RPMI7951 (cell line): ENCODE measurements around the gene AKAP1. TPM values are rescaled to one million over a fixed set of nuclear protein-coding genes. Genes with fewer than 3 reads are reported as not detected.

ENCODE experiments used
- DNase-seq: peaks from one replicate; pipeline ENCODE4 v3.0.0-alpha.2; 2012; ENCODE audit warnings: low read depth
- total RNA-seq: library from RNA; depleted of rRNA; stranded (reverse); fragments of >200 nt; shearing (Covaris generic); gene quantifications from 2 replicates; pipeline ENCODE4 v1.2.3, GENCODE V29; 2014

AKAP1 gene
- total RNA-seq, 1 experiment from 2014 or later = 8.3 TPM

- peak; percentile 60 for DNase-seq
Measured at GRCh38 chr17:57130708-57131461, 45.8 kb downstream of the AKAP1 start.

DNA sequence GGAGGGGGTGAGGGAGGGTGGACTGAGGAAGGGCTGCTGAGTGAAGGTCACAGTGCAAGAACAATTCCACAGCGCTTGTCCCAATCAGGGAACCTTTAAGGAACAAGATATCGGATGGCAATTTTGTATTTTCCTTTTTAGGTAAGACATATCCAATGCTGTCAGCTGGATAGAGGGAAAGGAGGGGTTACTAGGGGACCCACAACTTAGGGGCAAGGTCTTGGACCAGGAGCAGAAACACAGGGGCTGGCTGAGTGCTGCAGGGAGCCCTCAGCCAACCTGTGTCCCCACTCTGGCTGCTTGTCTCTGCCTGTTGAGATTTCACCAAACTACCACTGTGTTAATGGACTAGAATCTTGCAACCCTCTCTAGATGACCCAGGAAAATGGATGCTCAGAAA lies 47.6 kb downstream of the AKAP1 start:
- no peak for DNase-seq

DNA sequence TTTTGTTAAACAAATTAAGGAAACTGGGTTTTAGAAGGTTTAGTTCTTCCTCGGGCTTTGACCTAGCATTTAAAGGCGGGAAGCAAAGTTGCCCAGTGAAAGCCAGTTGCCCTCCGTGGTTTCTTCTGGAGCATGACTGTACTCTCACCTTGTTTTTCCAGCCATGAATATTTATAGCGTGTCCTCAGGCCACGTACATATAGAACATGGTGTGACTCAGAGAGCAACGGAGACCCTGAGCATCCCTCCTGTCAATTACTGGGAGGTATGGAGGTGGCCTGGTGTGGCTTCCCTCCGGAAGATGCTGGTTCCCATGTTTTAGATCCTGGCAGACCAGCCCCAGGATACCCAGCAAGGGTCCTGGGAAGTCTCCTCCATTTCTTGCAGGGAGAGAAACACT lies 48.4 kb downstream of the AKAP1 start:
- peak; percentile 7 for DNase-seq

DNA sequence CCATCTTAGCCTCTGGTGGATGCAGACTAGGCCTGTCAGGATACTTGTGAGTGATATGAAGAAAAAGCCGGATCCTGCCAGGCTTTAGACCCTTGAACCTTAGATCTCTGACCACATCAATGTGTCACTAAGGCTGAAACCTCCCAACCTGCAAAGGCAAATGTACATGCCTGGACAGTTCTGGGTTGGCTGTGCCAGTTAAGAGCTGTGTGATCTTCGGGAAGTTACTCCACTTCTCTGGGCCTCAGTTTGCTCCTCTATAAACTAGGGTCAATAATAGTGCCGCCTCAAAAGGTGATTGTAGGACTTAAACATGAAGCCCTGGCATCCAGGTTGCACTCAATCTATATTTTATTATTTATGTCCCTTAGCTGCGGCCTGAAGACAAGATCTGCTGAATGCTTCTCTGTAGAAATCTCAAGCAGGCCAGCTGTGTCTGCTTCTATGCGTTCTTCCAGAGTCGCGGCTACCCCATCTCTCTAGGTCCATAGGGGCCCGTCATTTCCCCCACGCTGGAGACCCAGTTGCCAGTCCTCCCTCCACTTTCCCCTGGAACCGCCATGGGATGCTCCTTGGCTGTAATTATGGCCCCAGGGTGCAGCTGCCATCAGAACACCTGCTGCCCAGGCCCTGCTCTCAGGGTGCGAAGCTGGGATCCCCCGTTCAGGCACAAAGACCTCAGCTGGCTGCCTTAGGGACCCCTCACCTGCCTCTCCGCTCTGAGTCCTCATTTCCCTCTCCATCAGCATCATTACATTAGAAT lies 50.2 kb downstream of the AKAP1 start:
- DNase-seq = no peak

GRCh38 chr17:57135789-57136291 lies 50.8 kb downstream of the AKAP1 start:
- DNase-seq = no peak

DNA sequence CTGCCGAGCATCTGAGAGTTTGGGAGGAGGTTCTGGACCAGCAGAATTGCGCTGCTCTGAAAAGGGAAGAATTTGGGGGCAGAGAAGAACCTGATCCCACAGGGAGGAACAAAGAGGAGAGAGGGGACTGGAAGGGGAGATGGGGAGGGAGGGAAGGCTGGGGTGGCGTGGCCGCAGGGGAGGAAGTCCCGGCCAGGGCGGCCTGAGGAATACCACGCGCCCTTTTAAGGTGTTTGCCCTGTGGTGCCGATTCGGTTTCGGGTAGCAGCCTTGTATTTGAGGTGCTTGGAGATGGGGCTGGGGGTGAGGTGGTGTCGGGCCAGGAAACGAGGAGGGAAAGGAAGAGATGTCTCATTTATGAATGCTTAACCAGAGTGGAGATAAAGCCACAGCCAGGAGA lies 51.3 kb downstream of the AKAP1 start:
- no peak for DNase-seq

DNA sequence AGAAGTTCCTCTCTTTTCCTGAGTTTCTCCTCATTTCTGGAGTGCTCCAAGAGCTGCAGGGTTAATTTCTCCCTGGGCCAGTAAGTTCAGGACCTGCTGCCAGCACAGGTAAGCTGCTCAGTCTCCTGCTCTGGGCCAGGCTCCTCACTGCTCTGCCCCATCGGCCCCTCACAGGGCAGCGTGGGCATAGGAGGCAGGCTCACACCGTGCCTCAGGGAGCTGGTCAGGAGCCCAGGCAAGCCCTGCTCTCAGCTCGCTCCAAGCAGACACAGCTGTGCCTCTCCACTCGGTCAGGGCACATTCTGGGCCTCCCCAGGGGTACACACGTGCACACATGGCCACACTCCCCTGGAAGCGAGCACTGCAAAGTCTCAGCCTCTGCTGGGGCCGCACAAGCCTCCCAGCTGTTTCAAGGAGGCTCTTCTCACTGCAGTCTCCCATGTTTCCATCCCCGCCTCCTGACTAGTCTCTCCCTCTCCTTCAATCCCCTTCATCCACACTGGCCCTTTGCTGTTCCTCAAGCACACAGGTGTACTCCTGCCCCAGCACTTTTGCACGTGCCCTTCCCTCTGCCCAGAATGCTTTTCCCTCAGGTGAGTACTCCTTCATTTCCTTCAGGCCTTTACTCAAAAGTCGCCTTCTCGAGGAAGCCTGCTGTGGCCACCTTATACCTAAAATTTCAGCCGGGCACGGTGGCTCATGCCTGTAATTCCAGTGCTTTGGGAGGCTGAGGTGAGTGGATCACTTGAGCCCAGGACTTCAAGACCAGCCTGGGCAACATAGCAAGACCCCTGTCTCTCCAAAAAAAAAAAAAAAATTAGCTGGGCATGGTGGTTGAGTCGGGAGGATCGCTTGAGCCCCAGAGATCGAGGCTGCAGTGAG lies 53.2 kb downstream of the AKAP1 start:
- no peak for DNase-seq

- DNase-seq = no peak
Measured at GRCh38 chr17:57138956-57139576, 54.0 kb downstream of the AKAP1 start.

DNA sequence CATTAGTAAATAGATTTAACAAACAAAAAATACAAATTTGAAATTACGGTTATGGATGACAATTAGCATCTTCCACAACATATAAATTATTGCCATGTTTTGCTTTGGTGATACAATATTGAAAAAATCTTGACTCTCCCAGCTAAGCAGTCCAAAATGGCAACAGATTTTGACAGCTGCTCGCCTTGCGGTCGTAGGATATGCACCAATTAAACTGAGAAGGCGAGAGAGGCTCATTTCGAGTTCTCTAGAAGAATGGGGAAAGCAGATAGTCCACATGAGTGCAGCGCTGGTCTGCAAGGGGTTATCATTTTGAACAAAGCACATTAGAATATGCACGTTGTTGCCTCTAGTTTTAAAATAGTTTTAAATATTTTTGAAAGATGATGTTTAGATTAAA lies 55.3 kb downstream of the AKAP1 start:
- DNase-seq = no peak

GRCh38 chr17:57142925-57143324 lies 57.9 kb downstream of the AKAP1 start:
- peak; percentile 23 for DNase-seq

GRCh38 chr17:57143361-57143760 lies 58.3 kb downstream of the AKAP1 start:
- DNase-seq = no peak

GRCh38 chr17:57143919-57144318 lies 58.9 kb downstream of the AKAP1 start:
- no peak for DNase-seq

DNA sequence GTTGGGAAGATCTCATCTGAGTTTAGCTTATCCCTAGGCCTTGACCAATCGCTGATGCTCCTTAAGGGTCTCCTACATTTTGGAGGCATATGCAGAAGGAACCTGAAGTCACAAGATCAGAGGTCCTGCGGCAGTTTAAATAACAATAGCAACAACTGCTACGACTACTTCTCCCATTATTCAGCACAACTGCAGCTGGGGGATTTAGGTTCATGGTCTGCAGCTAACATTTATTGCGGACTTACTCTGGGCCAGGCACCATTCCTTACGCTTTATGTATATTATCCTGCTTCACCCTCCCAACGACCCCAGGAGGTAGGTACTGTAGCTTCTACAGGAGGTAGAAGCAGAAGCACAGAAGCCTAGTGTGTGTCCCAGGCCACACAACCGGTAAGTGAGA lies 59.5 kb downstream of the AKAP1 start:
- DNase-seq = no peak

DNA sequence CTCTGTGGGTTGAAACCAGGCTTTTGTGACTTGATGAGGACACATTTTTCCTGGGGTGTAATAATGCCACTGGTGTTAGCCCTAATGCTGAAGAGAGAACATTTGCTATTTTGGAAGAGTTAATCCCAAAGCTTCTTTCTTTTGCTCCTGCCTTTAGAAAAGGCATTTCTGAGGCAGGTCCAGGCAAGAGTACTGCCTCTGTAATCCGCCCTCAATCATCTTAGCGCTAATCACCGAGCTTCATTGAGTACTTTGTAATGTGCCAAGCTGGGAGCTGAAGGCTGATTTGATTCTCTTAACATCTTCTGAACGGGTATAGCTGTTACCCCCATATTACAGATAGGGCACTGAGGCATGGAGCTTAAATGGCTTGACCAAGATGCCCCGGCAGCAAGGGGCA lies 60.3 kb downstream of the AKAP1 start:
- no peak for DNase-seq

- DNase-seq = no peak
Measured at GRCh38 chr17:57146273-57146672, 61.2 kb downstream of the AKAP1 start.

GRCh38 chr17:57151798-57152197 lies 66.8 kb downstream of the AKAP1 start:
- DNase-seq = no peak

- peak; percentile 51 for DNase-seq
Measured at GRCh38 chr17:57152967-57153528, 68.0 kb downstream of the AKAP1 start.

DNA sequence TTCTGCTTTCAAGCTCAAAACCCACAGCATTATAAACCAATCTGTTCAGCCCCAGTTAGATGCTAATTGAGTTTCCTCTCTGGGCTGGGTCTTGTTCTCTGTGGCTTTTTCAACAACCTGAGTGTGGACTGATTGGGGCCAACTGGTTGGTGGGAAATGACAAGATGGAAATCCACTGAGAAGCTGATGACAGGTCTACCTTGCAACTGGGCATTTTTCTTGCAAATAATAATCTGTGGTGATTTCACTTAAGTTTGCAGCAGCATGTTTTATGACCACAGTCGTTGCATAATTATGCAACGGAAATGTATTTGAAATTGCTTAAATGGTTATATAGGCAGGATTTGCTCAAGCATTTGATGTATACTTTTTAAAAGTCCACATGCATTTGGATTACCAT lies 69.9 kb downstream of the AKAP1 start:
- DNase-seq = no peak

GRCh38 chr17:57158325-57158724 lies 73.3 kb downstream of the AKAP1 start:
- DNase-seq = no peak

DNA sequence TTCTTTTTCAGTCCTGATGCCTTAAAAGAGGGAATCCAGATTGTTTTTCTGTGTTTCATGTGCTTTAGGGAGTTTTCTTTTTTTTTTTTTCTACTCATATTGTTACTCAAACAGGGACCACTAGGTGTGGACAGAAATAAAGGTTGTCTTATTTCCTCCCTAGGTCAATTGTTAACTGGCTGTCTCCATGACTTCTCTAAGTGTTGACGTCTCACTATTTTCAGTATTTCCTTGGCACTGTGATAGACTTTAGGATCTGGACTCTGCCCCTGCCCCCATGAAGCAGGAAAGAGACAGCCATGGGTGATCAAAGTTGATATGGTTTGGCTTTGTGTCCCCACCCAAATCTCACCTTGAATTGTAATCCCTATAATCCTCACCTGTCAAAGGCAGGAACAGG lies 73.7 kb downstream of the AKAP1 start:
- DNase-seq = no peak

DNA sequence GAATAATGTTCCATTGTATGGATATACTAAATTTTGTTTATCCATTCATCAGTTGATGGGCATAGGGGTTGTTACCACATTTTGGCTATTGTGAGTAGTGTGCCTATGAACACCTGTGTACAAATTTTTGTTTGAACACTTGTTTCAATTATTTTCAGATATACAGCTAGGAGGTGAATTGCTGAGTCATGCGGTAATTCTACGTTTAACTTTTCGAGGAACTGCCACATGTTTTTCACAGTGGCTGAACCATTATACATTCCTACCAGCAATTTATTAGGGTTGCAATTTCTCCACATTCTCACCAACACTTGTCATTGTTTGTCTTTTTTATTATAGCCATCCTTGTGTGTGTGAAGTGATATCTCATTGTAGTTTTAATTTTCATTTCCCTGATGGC lies 75.6 kb downstream of the AKAP1 start:
- DNase-seq = no peak
